A549 (cell line): ENCODE data around the gene PRDM9. TPM values are rescaled to one million over a fixed set of nuclear protein-coding genes. Genes with fewer than 3 reads are reported as not detected.

ENCODE experiments used
- ATAC-seq, 2 experiments: fragments of 200-7000 bp in 1 of 2; fragments of >200 bp in 1 of 2; cut with Nextera tagmentation in 1 of 2; cut with Tn5 transposase in 1 of 2; 3 replicates each; pipeline versions ENCODE4 v1.8.0 to v1.9.1; 2018 to 2020; ENCODE audit warnings: mild to moderate bottlenecking in 1 of 2, moderate library complexity in 1 of 2
- CTCF ChIA-PET: fragments of 300-600 bp; sonication (Branson Sonifier 250); formaldehyde crosslinking; extraction: SDS; loops from one replicate; lab custom pipeline; 2021; ENCODE audit warnings: antibody characterized with exemption, inconsistent platforms; lab: Yijun Ruan, JAX
- POLR2A ChIA-PET: fragments of 350-600 bp; formaldehyde crosslinking; extraction: SDS; loops from one replicate; lab custom pipeline; 2021; ENCODE audit warnings: antibody characterized with exemption, inconsistent platforms; lab: Yijun Ruan, JAX
- DNase-seq, 2 experiments: peaks; one replicate each; pipeline versions ENCODE4 v3.0.0 to v3.0.0-alpha.2; 2011 to 2016; ENCODE audit warnings: low read depth in 1 of 2, low spot score in 1 of 2
- FAIRE-seq: peaks from 2 replicates; lab custom pipeline; 2011; peaks lifted over from hg19 to GRCh38; lab: Jason Lieb, UNC
- H3K27ac ChIP-seq, 2 experiments: fragments of >200 bp; sonication (Bioruptor Twin); formaldehyde crosslinking; 3 replicates each; pipeline ENCODE4 v1.5.1; 2016 to 2017
- H3K4me1 ChIP-seq: fragments of >200 bp; sonication (Bioruptor Twin); formaldehyde crosslinking; 3 replicates; pipeline ENCODE4 v1.6.1; 2016
- H3K4me2 ChIP-seq: fragments of >200 bp; sonication (Bioruptor Twin); formaldehyde crosslinking; 3 replicates; pipeline ENCODE4 v1.6.1; 2016
- H3K4me3 ChIP-seq: fragments of >200 bp; sonication (Bioruptor Twin); formaldehyde crosslinking; 3 replicates; pipeline ENCODE4 v1.5.1; 2016
- H3K9me3 ChIP-seq: fragments of >200 bp; sonication (Bioruptor Twin); formaldehyde crosslinking; 3 replicates; pipeline ENCODE4 v1.6.1; 2016
- BHLHE40 ChIP-seq: IDR thresholded peaks from 2 replicates; pipeline ENCODE4 v1.6.1; 2012; ENCODE audit warnings: low read depth, low read length, inconsistent platforms
- CHD4 ChIP-seq: fragments of 200-600 bp; sonication (generic); IDR thresholded peaks from 2 replicates; pipeline ENCODE4 v1.6.1; 2016; ENCODE audit warnings: antibody characterized with exemption, mild to moderate bottlenecking, borderline replicate concordance
- EHF ChIP-seq: fragments of 250-450 bp; sonication (Bioruptor Pico); IDR thresholded peaks from 2 replicates; pipeline ENCODE4 v1.5.0; 2020; ENCODE audit warnings: mild to moderate bottlenecking
- EHMT2 ChIP-seq: fragments of 200-600 bp; sonication (generic); IDR thresholded peaks from 2 replicates; pipeline ENCODE4 v1.6.1; 2016; ENCODE audit warnings: antibody characterized with exemption, low read depth, mild to moderate bottlenecking, moderate library complexity
- FOSB ChIP-seq: fragments of 250-450 bp; sonication (Bioruptor Pico); IDR thresholded peaks from 2 replicates; pipeline ENCODE4 v1.5.0; 2020; ENCODE audit warnings: mild to moderate bottlenecking, moderate library complexity
- GATA3 ChIP-seq: IDR thresholded peaks from 2 replicates; pipeline ENCODE4 v1.6.1; 2012; ENCODE audit warnings: borderline replicate concordance
- HEYL ChIP-seq: fragments of 250-450 bp; sonication (Bioruptor Pico); IDR thresholded peaks from 2 replicates; pipeline ENCODE4 v1.8.0; 2021; ENCODE audit warnings: mild to moderate bottlenecking, moderate library complexity
- HOXB13 ChIP-seq: fragments of 250-450 bp; sonication (Bioruptor Pico); IDR thresholded peaks from 2 replicates; pipeline ENCODE4 v1.5.0; 2020; ENCODE audit warnings: low read depth, mild to moderate bottlenecking, moderate library complexity
- KDM5A ChIP-seq: fragments of 200-600 bp; sonication (generic); IDR thresholded peaks from 2 replicates; pipeline ENCODE4 v1.6.1; 2016; ENCODE audit warnings: antibody characterized with exemption, mild to moderate bottlenecking
- MAFK ChIP-seq: fragments of 450-650 bp; IDR thresholded peaks from 2 replicates; pipeline ENCODE4 v1.6.1; 2014; ENCODE audit not compliant: partially characterized antibody
- MAZ ChIP-seq: fragments of 150-350 bp; IDR thresholded peaks from 2 replicates; pipeline ENCODE4 v1.6.1; 2014; ENCODE audit warnings: antibody characterized with exemption, low read depth, low read length, borderline replicate concordance
- PHF8 ChIP-seq: fragments of 200-600 bp; sonication (generic); IDR thresholded peaks from 2 replicates; pipeline ENCODE4 v1.6.1; 2016; ENCODE audit warnings: low read depth, mild to moderate bottlenecking, antibody characterized with exemption, moderate library complexity, borderline replicate concordance
- POLR2A ChIP-seq: IDR thresholded peaks from 2 replicates; pipeline ENCODE4 v1.6.1; 2012; ENCODE audit warnings: mild to moderate bottlenecking, low read length
- POLR2AphosphoS2 ChIP-seq: conservative IDR thresholded peaks from 2 replicates; pipeline ENCODE4 v1.6.1; 2012; ENCODE audit warnings: low read length, improper control_type of control experiment, inconsistent platforms
- RAD21 ChIP-seq, 2 experiments: fragments of >200 bp in 1 of 2; sonication (Bioruptor Twin) in 1 of 2; formaldehyde crosslinking in 1 of 2; IDR thresholded peaks in 1 of 2; conservative IDR thresholded peaks in 1 of 2; 2 replicates in 1 of 2; 3 replicates in 1 of 2; pipeline ENCODE4 v1.6.1; 2012 to 2018; ENCODE audit warnings: inconsistent platforms in 1 of 2
- RARB ChIP-seq: fragments of 250-450 bp; sonication (Bioruptor Pico); IDR thresholded peaks from 2 replicates; pipeline ENCODE4 v1.8.0; 2021; ENCODE audit warnings: mild to moderate bottlenecking, moderate library complexity
- SREBF2 ChIP-seq: fragments of 450-650 bp; IDR thresholded peaks from 2 replicates; pipeline ENCODE4 v1.6.1; 2014; ENCODE audit warnings: mild to moderate bottlenecking, moderate library complexity
- ZFP36 ChIP-seq: fragments of 450-650 bp; IDR thresholded peaks from 2 replicates; pipeline ENCODE4 v1.6.1; 2014; ENCODE audit warnings: borderline replicate concordance; ENCODE audit not compliant: partially characterized antibody
- ZNF302 ChIP-seq: fragments of 250-450 bp; sonication (Bioruptor Pico); IDR thresholded peaks from 2 replicates; pipeline ENCODE4 v1.9.0; 2021; ENCODE audit warnings: inconsistent platforms, mild to moderate bottlenecking, moderate library complexity
- WGBS: methylation state at CpG from one replicate; pipeline ENCODE4 v1.1.6; 2017; ENCODE audit errors: missing lambda C conversion rate; 5-methylcytosine and 5-hydroxymethylcytosine counted together
- polyA minus RNA-seq: library from RNA; depleted of rRNA, polyadenylated mRNA; stranded (reverse); fragments of >200 nt; gene quantifications from 2 replicates; pipeline ENCODE4 v1.2.3, GENCODE V29; 2011; rRNA and poly(A)+ RNA removed
- polyA plus RNA-seq, 4 experiments: library from polyadenylated mRNA; depleted of rRNA in 3 of 4; stranded (reverse); fragments of >200 nt; fragmentation: RNase III in 1 of 4; extraction: RNeasy Plus Mini Kit Qiagen cat#74134 plus additional on column Dnase treatment in 1 of 4; gene quantifications; 2 replicates in 3 of 4; 3 replicates in 1 of 4; pipeline ENCODE4 v1.2.3, GENCODE V29; 2011 to 2017
- TF ChIP-seq, protein P1 (sequence below): fragments of >200 bp; sonication (Bioruptor Twin); formaldehyde crosslinking; IDR thresholded peaks from 2 replicates; pipeline ENCODE4 v1.6.1; 2016
- TF ChIP-seq, protein P2 (sequence below): IDR thresholded peaks from 2 replicates; pipeline ENCODE4 v1.6.1; 2012
- TF ChIP-seq, protein P3 (sequence below): fragments of >200 bp; sonication (Bioruptor Twin); formaldehyde crosslinking; IDR thresholded peaks from 3 replicates; pipeline ENCODE4 v1.5.1; 2016
- TF ChIP-seq, protein P4 (sequence below): fragments of >200 bp; sonication (Bioruptor Twin); formaldehyde crosslinking; IDR thresholded peaks from 3 replicates; pipeline ENCODE4 v1.6.1; 2016
- TF ChIP-seq, protein P5 (sequence below): fragments of 150-350 bp; IDR thresholded peaks from 2 replicates; pipeline ENCODE4 v1.6.1; 2014; ENCODE audit warnings: low read depth, mild to moderate bottlenecking, low read length

Gene PRDM9
- not detected in 2 replicates for polyA plus RNA-seq (2011; rRNA removed)
- polyA plus RNA-seq (2012; cell fraction: cytosol; rRNA removed) = not detected in 2 replicates
- polyA plus RNA-seq (2012; cell fraction: nucleus; rRNA removed) = not detected in 2 replicates
- polyA plus RNA-seq (2017; fragmentation: RNase III; extraction: RNeasy Plus Mini Kit Qiagen cat#74134 plus additional on column Dnase treatment) = 0.03 TPM in 1 of 3 replicates, not detected in the others
- polyA minus RNA-seq = 0.04 TPM in 1 of 2 replicates, not detected in the other

DNA sequence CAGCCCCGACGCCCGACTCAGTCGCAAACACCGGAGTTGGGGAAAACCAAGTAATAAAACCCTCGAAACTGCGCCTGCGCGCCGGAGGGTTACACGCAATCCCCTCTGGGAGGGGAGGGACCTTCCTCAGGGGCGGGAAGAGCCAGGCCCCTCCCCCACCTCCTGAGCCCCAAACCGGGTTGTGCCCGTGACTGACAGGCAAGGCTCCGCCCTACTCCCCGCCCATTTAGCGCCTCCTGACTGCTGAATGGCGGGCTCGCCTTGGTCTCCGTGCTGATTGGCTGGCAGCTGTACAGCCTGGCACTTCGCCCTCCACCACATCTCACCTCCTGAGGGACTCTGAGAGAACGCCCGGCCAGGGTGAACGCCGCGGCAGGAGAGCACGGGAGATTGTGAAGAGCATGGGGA is at the start of gene PRDM9:
PRDM9 (plus strand) TSS at position 332 of the 408 bp plus-strand sequence. CDS start 1,425 bp downstream, outside the sequence.
- CTCF ChIA-PET = interaction anchor here (0.6 to 1.6 kb wide), 3 partner anchors 220 to 1300 kb away, joined by 3 to 7 read pairs (median 3); no protein-coding TSS in a partner anchor
- no peaks in the 10 kb centered on the region for H3K4me1 ChIP-seq
- DNase-seq (peak; percentile 38 to 93), FAIRE-seq (no peak), ATAC-seq (peak; percentile 90 to 97)
- H3K4me3 ChIP-seq = peak within 1 kb of the TSS; percentile 41
- 3% methylated on average over 18 of the region's 27 CpGs for WGBS
- H3K27ac ChIP-seq = peak within 1 kb of the TSS; percentile 69 to 81
- peak; percentile 44 for TF ChIP-seq POLR2A
- TF ChIP-seq ZNF302 (CRISPR knock-in tag) = no peak
- TF ChIP-seq, protein P1, sequence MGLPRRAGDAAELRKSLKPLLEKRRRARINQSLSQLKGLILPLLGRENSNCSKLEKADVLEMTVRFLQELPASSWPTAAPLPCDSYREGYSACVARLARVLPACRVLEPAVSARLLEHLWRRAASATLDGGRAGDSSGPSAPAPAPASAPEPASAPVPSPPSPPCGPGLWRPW = no peak
- TF ChIP-seq, protein P2, sequence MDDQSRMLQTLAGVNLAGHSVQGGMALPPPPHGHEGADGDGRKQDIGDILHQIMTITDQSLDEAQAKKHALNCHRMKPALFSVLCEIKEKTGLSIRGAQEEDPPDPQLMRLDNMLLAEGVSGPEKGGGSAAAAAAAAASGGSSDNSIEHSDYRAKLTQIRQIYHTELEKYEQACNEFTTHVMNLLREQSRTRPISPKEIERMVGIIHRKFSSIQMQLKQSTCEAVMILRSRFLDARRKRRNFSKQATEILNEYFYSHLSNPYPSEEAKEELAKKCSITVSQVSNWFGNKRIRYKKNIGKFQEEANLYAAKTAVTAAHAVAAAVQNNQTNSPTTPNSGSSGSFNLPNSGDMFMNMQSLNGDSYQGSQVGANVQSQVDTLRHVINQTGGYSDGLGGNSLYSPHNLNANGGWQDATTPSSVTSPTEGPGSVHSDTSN = peak; percentile 73; the same call in 1 of the 2 replicates
- no peak for TF ChIP-seq GATA3
- POLR2A ChIA-PET = interaction anchor here (1.5 kb wide), 1 partner anchor 298 kb away, joined by 4 read pairs; no protein-coding TSS in a partner anchor
- H3K9me3 ChIP-seq = no peaks in the 10 kb centered on the region
- H3K4me2 ChIP-seq = peak within 1 kb of the TSS; percentile 69

DNA sequence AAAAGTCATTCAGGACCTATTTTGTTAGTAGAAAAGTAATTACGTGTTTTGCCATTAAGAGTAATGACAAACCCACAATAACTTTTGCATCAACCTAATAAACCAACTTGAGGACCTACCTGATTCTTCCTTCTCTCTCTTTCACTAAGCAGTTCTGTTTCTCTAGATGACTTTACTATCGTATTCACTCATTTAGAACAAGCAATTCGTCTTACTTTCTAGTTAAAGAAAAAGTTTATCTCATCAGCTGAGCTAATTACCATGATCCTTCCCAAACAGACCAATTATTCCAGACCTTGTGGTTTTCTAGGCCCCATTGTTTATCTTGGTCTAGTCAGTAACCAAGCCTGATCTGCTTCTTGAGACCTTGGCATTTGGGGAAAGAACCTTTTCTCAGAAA is 49.6 kb upstream of the PRDM9 start:
- CTCF ChIA-PET = no interaction called here
- TF ChIP-seq, protein P3, sequence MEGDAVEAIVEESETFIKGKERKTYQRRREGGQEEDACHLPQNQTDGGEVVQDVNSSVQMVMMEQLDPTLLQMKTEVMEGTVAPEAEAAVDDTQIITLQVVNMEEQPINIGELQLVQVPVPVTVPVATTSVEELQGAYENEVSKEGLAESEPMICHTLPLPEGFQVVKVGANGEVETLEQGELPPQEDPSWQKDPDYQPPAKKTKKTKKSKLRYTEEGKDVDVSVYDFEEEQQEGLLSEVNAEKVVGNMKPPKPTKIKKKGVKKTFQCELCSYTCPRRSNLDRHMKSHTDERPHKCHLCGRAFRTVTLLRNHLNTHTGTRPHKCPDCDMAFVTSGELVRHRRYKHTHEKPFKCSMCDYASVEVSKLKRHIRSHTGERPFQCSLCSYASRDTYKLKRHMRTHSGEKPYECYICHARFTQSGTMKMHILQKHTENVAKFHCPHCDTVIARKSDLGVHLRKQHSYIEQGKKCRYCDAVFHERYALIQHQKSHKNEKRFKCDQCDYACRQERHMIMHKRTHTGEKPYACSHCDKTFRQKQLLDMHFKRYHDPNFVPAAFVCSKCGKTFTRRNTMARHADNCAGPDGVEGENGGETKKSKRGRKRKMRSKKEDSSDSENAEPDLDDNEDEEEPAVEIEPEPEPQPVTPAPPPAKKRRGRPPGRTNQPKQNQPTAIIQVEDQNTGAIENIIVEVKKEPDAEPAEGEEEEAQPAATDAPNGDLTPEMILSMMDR = no peak
- TF ChIP-seq, protein P4, sequence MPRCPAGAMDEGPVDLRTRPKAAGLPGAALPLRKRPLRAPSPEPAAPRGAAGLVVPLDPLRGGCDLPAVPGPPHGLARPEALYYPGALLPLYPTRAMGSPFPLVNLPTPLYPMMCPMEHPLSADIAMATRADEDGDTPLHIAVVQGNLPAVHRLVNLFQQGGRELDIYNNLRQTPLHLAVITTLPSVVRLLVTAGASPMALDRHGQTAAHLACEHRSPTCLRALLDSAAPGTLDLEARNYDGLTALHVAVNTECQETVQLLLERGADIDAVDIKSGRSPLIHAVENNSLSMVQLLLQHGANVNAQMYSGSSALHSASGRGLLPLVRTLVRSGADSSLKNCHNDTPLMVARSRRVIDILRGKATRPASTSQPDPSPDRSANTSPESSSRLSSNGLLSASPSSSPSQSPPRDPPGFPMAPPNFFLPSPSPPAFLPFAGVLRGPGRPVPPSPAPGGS = no peak
- TF ChIP-seq PHF8 (no peak), HOXB13 (CRISPR knock-in tag) (no peak), RARB (CRISPR knock-in tag) (no peak), MAFK (no peak), MAZ (no peak), FOSB (CRISPR knock-in tag) (no peak), POLR2AphosphoS2 (no peak), SREBF2 (no peak), EHMT2 (no peak), BHLHE40 (no peak), CHD4 (no peak)

DNA sequence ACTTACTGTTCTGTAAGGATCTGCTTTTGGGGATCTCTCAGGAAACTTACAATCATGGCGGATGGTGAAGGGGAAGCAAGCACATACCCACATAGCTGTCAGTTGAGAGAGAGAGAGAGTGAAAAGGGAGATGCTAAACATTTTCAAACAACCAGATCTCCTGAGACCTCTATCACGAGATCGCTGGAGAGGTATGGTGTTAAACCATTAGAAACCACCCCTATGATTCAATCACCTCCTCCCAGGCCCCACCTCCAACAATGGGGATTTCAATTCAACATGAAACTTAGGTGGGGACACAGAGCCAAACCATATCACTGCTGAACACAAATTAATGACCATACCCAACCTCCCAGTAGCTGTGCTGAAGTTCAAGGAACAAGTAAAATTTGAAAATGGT is 48.2 kb upstream of the PRDM9 start:
- ATAC-seq (no peak), FAIRE-seq (no peak), DNase-seq (no peak)
- TF ChIP-seq HEYL = no peak
- TF ChIP-seq, protein P5, sequence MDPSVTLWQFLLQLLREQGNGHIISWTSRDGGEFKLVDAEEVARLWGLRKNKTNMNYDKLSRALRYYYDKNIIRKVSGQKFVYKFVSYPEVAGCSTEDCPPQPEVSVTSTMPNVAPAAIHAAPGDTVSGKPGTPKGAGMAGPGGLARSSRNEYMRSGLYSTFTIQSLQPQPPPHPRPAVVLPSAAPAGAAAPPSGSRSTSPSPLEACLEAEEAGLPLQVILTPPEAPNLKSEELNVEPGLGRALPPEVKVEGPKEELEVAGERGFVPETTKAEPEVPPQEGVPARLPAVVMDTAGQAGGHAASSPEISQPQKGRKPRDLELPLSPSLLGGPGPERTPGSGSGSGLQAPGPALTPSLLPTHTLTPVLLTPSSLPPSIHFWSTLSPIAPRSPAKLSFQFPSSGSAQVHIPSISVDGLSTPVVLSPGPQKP = no peak
- no peak for TF ChIP-seq ZFP36
- TF ChIP-seq RAD21 (conservative IDR thresholded peaks at IDR 0.05 in 1 of 2, IDR thresholded peaks at IDR 0.05 in 1 of 2) = no peak
- TF ChIP-seq EHMT2 = no peak
- no peak for TF ChIP-seq EHF (CRISPR knock-in tag)
- no peak for TF ChIP-seq KDM5A
- CTCF ChIA-PET = no interaction called here
- POLR2A ChIA-PET = no interaction called here
- no peak overlapping the region for H3K27ac ChIP-seq
- 0 out of 3 replicates have a peak, but pooled peaks cover 4% of the 10 kb centered on the region for H3K4me1 ChIP-seq
- WGBS = 35% methylated on average over 3 of the region's 3 CpGs
- H3K4me3 ChIP-seq = no peak overlapping the region
- no peaks in the 10 kb centered on the region for H3K9me3 ChIP-seq
- no peak overlapping the region for H3K4me2 ChIP-seq

More for the DNA sequence above, 49.6 kb upstream of the PRDM9 start:
- FAIRE-seq = no peak
- no peak overlapping the region for H3K4me2 ChIP-seq
- no peak for ATAC-seq
- 25% methylated on average over 3 of the region's 3 CpGs for WGBS
- H3K27ac ChIP-seq = no peak overlapping the region
- no peaks in the 10 kb centered on the region for H3K9me3 ChIP-seq
- H3K4me1 ChIP-seq = 0 out of 3 replicates have a peak, but pooled peaks cover 4% of the 10 kb centered on the region
- H3K4me3 ChIP-seq = no peak overlapping the region
- POLR2A ChIA-PET = no interaction called here
- DNase-seq = no peak
